ENCODE measurements around the gene ATG3. TPM values are rescaled to one million over a fixed set of nuclear protein-coding genes. Genes with fewer than 3 reads are reported as not detected.

Gene ATG3
- total and polyA plus RNA-seq, 2 of the 8 experiments (the other 6 are each of a cell fraction or from before 2014, with no cell fraction given), result 27.3 to 55.3 TPM

- Histone ChIP-seq H2AFZ (ENCODE audit: low read length) (no peak overlapping the region), H3K4me2 (ENCODE audit: insufficient read depth in 1 of 2, low read depth in 2 of 2, low read length in 2 of 2) (no peak overlapping the region), H2BK20ac (ENCODE audit: low read length) (no peak overlapping the region), H2BK15ac (ENCODE audit: low read length) (no peak overlapping the region), H3K4me3 (ENCODE audit: extremely low read depth in 1 of 4, insufficient read depth in 2 of 4, low read depth in 3 of 4, low read length in 4 of 4) (no peak overlapping the region), H3K14ac (ENCODE audit: insufficient read length) (no peak overlapping the region), H3K27ac (ENCODE audit: low read depth, low read length) (no peak overlapping the region), H3K18ac (ENCODE audit: extremely low read depth, low read length) (no peak overlapping the region), H2BK5ac (ENCODE audit: low read depth, low read length) (no peak overlapping the region), H3K79me1 (ENCODE audit: low read depth, low read length) (no peaks in the 10 kb centered on the region), H4K5ac (ENCODE audit: insufficient read length, low read depth, low read length) (no peak overlapping the region), H3K36me3 (ENCODE audit: control insufficient read depth in 2 of 4, insufficient read depth in 4 of 4, low read length in 3 of 4) (peaks cover 0 to 43% (median 8%) of the 10 kb centered on the region in 4 experiments; a peak in 4 of 8 replicates), H4K91ac (replicated peaks; ENCODE audit: insufficient read length, low read length) (no peak overlapping the region), H2AK5ac (ENCODE audit: low read depth, low read length) (no peak overlapping the region), H3K9me3 (ENCODE audit: insufficient read depth in 2 of 2, low read depth in 1 of 2, low read length in 1 of 2) (no peaks in the 10 kb centered on the region), H3K27me3 (replicated peaks in 1 of 4; ENCODE audit: control insufficient read depth in 3 of 4, extremely low read depth in 1 of 4, insufficient read depth in 3 of 4, low read length in 3 of 4) (no peaks in the 10 kb centered on the region), H3K23me2 (ENCODE audit: low read depth, low read length) (no peaks in the 10 kb centered on the region), H3K79me2 (ENCODE audit: control insufficient read depth in 1 of 2, insufficient read depth in 2 of 2, low read length in 2 of 2) (no peaks in the 10 kb centered on the region), H2BK120ac (replicated peaks; ENCODE audit: low read depth, low read length) (no peak overlapping the region), H3K23ac (ENCODE audit: insufficient read length) (no peak overlapping the region), H4K20me1 (replicated peaks in 1 of 2; ENCODE audit: control insufficient read depth in 1 of 2, insufficient read depth in 2 of 2, low read length in 2 of 2) (no peaks in the 10 kb centered on the region), H3K56ac (replicated peaks; ENCODE audit: insufficient read length, low read depth, low read length) (no peak overlapping the region), H4K8ac (ENCODE audit: extremely low read depth, insufficient read depth, low read length) (no peak overlapping the region), H2BK12ac (ENCODE audit: low read depth, low read length) (no peak overlapping the region), H3K9ac (replicated peaks in 1 of 4; ENCODE audit: extremely low read depth in 1 of 4, low read depth in 3 of 4, low read length in 3 of 4) (no peak overlapping the region), H3K4me1 (replicated peaks in 1 of 4; ENCODE audit: control insufficient read depth in 3 of 4, insufficient read depth in 4 of 4, low read length in 3 of 4) (no peaks in the 10 kb centered on the region; a peak in 1 of 7 replicates), H3K4ac (replicated peaks; ENCODE audit: insufficient read length, low read depth, low read length) (no peak overlapping the region)
- DNase-seq (ENCODE audit: low read depth in 1 of 2, low spot score in 2 of 2), result no peak
- POLR2A ChIA-PET (ENCODE audit: partially characterized antibody), result interaction anchor here (0.6 to 2.3 kb wide), 2 partner anchors 59 to 426 kb away, joined by 3 to 9 read pairs; no protein-coding TSS in a partner anchor
- FAIRE-seq, result no peak
- CTCF ChIA-PET (ENCODE audit: partially characterized antibody), result interaction anchor here (1.0 to 2.3 kb wide), 24 partner anchors 14 to 445 kb away, joined by 3 to 25 read pairs (median 7); partner anchors contain the start of gene CCDC80
- WGBS, 2 experiments (ENCODE audit: extremely low coverage in 1 of 2, insufficient coverage in 1 of 2, insufficient read length in 1 of 2, insufficient replicate concordance in 2 of 2, low coverage in 1 of 2, low lambda C conversion rate in 2 of 2, missing lambda C conversion rate in 1 of 2), result 72% methylated on average over 3 of the region's 3 CpGs; no CpG with 5 or more reads in 1 of the 2 experiments
- no peak for TF ChIP-seq EZH2 (IDR thresholded peaks at IDR 0.05; ENCODE audit: low read depth, low read length, severe bottlenecking)
- no peak for TF ChIP-seq JUND (IDR thresholded peaks at IDR 0.05; ENCODE audit: low read length)
- TF ChIP-seq KDM1A (IDR thresholded peaks at IDR 0.05; ENCODE audit: borderline replicate concordance, low read length), result no peak
- TF ChIP-seq ATF3 (IDR thresholded peaks at IDR 0.05; ENCODE audit: insufficient read depth, low read depth, low read length), result no peak
- TF ChIP-seq YY1 (IDR thresholded peaks at IDR 0.05; ENCODE audit: low read depth, low read length), result no peak
- no peak for TF ChIP-seq POLR2AphosphoS5 (IDR thresholded peaks at IDR 0.05; ENCODE audit: low read depth, low read length)
- TF ChIP-seq CBX5 (IDR thresholded peaks at IDR 0.05; ENCODE audit: low read depth, low read length), result no peak
- TF ChIP-seq TAF7 (optimal IDR thresholded peaks at IDR 0.05; ENCODE audit: borderline replicate concordance, low read depth, low read length), result no peak
- TF ChIP-seq TEAD4 (IDR thresholded peaks at IDR 0.05; ENCODE audit: low read depth, low read length), result no peak
- TF ChIP-seq CTCF (IDR thresholded peaks at IDR 0.05; ENCODE audit: control extremely low read depth in 1 of 3, insufficient read depth in 1 of 3, low read depth in 1 of 3, low read length in 3 of 3), result no peak
- TF ChIP-seq NANOG (IDR thresholded peaks at IDR 0.05; ENCODE audit: insufficient read depth, low read depth, low read length, poor library complexity, severe bottlenecking), result no peak
Measured at GRCh38 chr3:112583105-112583504, 21.3 kb upstream of the ATG3 start.
